Heart left ventricle (tissue), 13 donors: Measurements from ENCODE around the gene LTF.

Experiments used
- CTCF ChIP-seq, 12 donors: fragments of 200-600 bp; sonication (generic) in 4 of 12; IDR thresholded peaks; one replicate each; pipeline versions ENCODE4 v1.5.0 to v1.8.0; 2018 to 2022; ENCODE audit warnings: antibody characterized with exemption in 12 of 12, mild to moderate bottlenecking in 5 of 12
- POLR2A ChIP-seq, 2 donors: fragments of 450-650 bp; IDR thresholded peaks; one replicate each; pipeline ENCODE4 v1.6.1; 2017; ENCODE audit warnings: antibody characterized with exemption in 2 of 2, mild to moderate bottlenecking in 2 of 2, moderate library complexity in 2 of 2
- donor health status: ischemic (EF 13 %, LVEDD 7.1; RV severe dilation, severe dysfunction).
- donor health status: DM: no; HTN: yes; CAD: no.
- donor health status: DM: no; HTN: no; CAD: no.
- donor health status: ischemic (EF 25% LVEDD 6.9; RV normal size, moderate dysfunction).
- donor health status: ischemic (EF 25% LVEDD 5.7; RV mildly dilated, moderate dysfunction).
- donor health status: ischemic (EF 35%, LVEDD 5.7; RV mildly dilated, moderate dysfunction).
- donor health status: nonischemic (EF 11% LVEDD 7.7; RV severe dilation, severe dysfunction).
- donor health status: DM: yes; HTN: yes; CAD: no.
- donor health status: PGD.
- donor health status: ischemic (EF 29% LVEDD 5.4; RV normal size, mild dysfunction).
- donor health status: nonischemic (EF 23%, LVEDD 6.1; RV moderate dilation, normal function).

- TF ChIP-seq CTCF (IDR thresholded peaks at IDR 0.05) (no peak), POLR2A (IDR thresholded peaks at IDR 0.05) (no peak)
These were observed 45.0 kb upstream of the LTF start for GRCh38 chr3:46509661-46510187.
